HCT116 (cell line): Measurements from ENCODE around the gene TEX29.

Experiments
- ATF3 ChIP-seq: IDR thresholded peaks from 2 replicates; pipeline ENCODE4 v1.6.1; 2012
- CEBPB ChIP-seq: IDR thresholded peaks from 2 replicates; pipeline ENCODE4 v1.6.1; 2012; ENCODE audit warnings: low read depth
- EGR1 ChIP-seq: IDR thresholded peaks from 2 replicates; pipeline ENCODE4 v1.6.1; 2012; ENCODE audit warnings: low read depth
- EZH2 ChIP-seq: fragments of 200-600 bp; sonication (generic); IDR thresholded peaks from 2 replicates; pipeline ENCODE4 v1.6.1; 2017; ENCODE audit warnings: antibody characterized with exemption, mixed run types
- EZH2phosphoT487 ChIP-seq: fragments of 200-600 bp; IDR thresholded peaks from 2 replicates; pipeline ENCODE4 v1.6.1; 2018; ENCODE audit warnings: antibody characterized with exemption, borderline replicate concordance
- FOSL1 ChIP-seq: IDR thresholded peaks from 2 replicates; pipeline ENCODE4 v1.6.1; 2012; ENCODE audit warnings: low read depth
- POLR2A ChIP-seq: IDR thresholded peaks from 2 replicates; pipeline ENCODE4 v1.7.0; 2011; ENCODE audit warnings: borderline replicate concordance; ENCODE audit not compliant: insufficient read depth, insufficient read length; ENCODE audit errors: extremely low read depth
- POLR2AphosphoS5 ChIP-seq: IDR thresholded peaks from 2 replicates; pipeline ENCODE4 v1.6.1; 2011; ENCODE audit warnings: mild to moderate bottlenecking, low read depth, low read length, moderate library complexity
- RAD21 ChIP-seq: IDR thresholded peaks from 2 replicates; pipeline ENCODE4 v1.6.1; 2012; ENCODE audit warnings: low read depth, mild to moderate bottlenecking
- TF ChIP-seq, protein P1 (sequence below), 3 experiments: fragments of 200-600 bp in 1 of 3; sonication (generic) in 1 of 3; IDR thresholded peaks in 2 of 3; conservative IDR thresholded peaks in 1 of 3; 2 replicates each; pipeline ENCODE4 v1.5.1; 2012 to 2017; ENCODE audit warnings: low read depth in 2 of 3, low read length in 2 of 3, antibody characterized with exemption in 1 of 3, borderline replicate concordance in 1 of 3, control low read depth in 1 of 3, mild to moderate bottlenecking in 1 of 3, mixed read lengths in 1 of 3, mixed run types in 1 of 3, moderate library complexity in 1 of 3; ENCODE audit not compliant: insufficient read depth in 1 of 3
- TF ChIP-seq, protein P2 (sequence below): IDR thresholded peaks from 2 replicates; pipeline ENCODE4 v1.6.1; 2012; ENCODE audit warnings: low read depth

DNA sequence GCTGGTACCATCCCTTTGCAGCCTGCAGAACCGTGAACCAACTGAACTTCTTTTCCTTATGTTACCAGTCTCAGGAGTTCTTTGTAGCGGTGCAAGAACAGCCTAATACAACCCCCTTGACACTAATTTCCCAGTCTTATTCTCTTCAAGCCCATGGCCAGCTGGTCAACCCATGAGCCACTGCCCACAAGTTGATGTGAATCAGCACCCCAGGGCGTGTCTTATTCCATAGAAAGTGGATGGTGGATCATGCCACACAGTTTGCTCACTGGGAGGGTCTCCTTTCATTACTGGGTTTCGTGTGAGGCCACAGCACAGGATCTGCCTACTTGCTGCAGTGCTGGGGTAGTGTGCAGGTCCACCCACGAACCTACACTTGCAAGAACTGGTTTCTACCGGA, 27.0 kb downstream of the TEX29 start:
- TF ChIP-seq FOSL1, result no peak
- TF ChIP-seq, protein P1, sequence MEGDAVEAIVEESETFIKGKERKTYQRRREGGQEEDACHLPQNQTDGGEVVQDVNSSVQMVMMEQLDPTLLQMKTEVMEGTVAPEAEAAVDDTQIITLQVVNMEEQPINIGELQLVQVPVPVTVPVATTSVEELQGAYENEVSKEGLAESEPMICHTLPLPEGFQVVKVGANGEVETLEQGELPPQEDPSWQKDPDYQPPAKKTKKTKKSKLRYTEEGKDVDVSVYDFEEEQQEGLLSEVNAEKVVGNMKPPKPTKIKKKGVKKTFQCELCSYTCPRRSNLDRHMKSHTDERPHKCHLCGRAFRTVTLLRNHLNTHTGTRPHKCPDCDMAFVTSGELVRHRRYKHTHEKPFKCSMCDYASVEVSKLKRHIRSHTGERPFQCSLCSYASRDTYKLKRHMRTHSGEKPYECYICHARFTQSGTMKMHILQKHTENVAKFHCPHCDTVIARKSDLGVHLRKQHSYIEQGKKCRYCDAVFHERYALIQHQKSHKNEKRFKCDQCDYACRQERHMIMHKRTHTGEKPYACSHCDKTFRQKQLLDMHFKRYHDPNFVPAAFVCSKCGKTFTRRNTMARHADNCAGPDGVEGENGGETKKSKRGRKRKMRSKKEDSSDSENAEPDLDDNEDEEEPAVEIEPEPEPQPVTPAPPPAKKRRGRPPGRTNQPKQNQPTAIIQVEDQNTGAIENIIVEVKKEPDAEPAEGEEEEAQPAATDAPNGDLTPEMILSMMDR (IDR thresholded peaks at IDR 0.05 in 2 of 3, conservative IDR thresholded peaks at IDR 0.05 in 1 of 3; ENCODE audit: borderline replicate concordance in 1 of 3, insufficient read depth in 1 of 3, low read depth in 2 of 3, low read length in 2 of 3), result no peak
- TF ChIP-seq EGR1, result no peak
- TF ChIP-seq POLR2AphosphoS5, result no peak
- TF ChIP-seq ATF3, result no peak
- no peak for TF ChIP-seq POLR2A
- no peak for TF ChIP-seq EZH2
- TF ChIP-seq CEBPB, result no peak
- TF ChIP-seq EZH2phosphoT487, result no peak
- TF ChIP-seq RAD21, result no peak
- TF ChIP-seq, protein P2, sequence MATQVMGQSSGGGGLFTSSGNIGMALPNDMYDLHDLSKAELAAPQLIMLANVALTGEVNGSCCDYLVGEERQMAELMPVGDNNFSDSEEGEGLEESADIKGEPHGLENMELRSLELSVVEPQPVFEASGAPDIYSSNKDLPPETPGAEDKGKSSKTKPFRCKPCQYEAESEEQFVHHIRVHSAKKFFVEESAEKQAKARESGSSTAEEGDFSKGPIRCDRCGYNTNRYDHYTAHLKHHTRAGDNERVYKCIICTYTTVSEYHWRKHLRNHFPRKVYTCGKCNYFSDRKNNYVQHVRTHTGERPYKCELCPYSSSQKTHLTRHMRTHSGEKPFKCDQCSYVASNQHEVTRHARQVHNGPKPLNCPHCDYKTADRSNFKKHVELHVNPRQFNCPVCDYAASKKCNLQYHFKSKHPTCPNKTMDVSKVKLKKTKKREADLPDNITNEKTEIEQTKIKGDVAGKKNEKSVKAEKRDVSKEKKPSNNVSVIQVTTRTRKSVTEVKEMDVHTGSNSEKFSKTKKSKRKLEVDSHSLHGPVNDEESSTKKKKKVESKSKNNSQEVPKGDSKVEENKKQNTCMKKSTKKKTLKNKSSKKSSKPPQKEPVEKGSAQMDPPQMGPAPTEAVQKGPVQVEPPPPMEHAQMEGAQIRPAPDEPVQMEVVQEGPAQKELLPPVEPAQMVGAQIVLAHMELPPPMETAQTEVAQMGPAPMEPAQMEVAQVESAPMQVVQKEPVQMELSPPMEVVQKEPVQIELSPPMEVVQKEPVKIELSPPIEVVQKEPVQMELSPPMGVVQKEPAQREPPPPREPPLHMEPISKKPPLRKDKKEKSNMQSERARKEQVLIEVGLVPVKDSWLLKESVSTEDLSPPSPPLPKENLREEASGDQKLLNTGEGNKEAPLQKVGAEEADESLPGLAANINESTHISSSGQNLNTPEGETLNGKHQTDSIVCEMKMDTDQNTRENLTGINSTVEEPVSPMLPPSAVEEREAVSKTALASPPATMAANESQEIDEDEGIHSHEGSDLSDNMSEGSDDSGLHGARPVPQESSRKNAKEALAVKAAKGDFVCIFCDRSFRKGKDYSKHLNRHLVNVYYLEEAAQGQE, result no peak
